HL-60 (cell line): ENCODE data around the gene GSK3A.

Experiments
- GABPA ChIP-seq: IDR thresholded peaks from 2 replicates; pipeline ENCODE4 v1.6.1; 2012; ENCODE audit warnings: low read depth
- POLR2AphosphoS5 ChIP-seq: IDR thresholded peaks from 2 replicates; pipeline ENCODE4 v1.6.1; 2012; ENCODE audit warnings: low read depth
- SPI1 ChIP-seq: IDR thresholded peaks from 2 replicates; pipeline ENCODE4 v1.6.1; 2012; ENCODE audit warnings: low read depth, mild to moderate bottlenecking, borderline replicate concordance
- TF ChIP-seq, protein P1 (sequence below): IDR thresholded peaks from one replicate; pipeline ENCODE4 v1.5.1; 2011; ENCODE audit warnings: low read length, control low read depth, inconsistent platforms; ENCODE audit not compliant: insufficient read depth

DNA sequence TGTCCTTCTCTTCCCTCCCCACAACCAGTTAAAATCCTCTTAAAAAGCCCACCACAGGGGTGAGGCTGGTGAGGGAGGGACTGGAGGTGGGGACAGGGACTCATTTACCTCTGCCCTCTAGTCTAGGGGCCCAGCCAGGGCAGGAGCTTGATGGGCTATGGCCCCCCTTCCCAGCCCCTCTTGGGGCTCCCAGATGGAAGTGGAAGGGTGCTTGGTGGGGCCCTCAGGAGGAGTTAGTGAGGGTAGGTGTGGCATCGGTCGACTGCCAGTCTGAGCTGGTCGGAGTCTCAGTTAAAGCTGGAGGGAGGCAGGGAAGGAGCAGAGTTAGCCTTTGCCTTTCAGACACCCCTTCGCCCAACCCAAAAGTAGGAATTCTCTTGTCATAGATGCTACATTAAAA is 11.8 kb downstream of the GSK3A start:
- TF ChIP-seq, protein P1, sequence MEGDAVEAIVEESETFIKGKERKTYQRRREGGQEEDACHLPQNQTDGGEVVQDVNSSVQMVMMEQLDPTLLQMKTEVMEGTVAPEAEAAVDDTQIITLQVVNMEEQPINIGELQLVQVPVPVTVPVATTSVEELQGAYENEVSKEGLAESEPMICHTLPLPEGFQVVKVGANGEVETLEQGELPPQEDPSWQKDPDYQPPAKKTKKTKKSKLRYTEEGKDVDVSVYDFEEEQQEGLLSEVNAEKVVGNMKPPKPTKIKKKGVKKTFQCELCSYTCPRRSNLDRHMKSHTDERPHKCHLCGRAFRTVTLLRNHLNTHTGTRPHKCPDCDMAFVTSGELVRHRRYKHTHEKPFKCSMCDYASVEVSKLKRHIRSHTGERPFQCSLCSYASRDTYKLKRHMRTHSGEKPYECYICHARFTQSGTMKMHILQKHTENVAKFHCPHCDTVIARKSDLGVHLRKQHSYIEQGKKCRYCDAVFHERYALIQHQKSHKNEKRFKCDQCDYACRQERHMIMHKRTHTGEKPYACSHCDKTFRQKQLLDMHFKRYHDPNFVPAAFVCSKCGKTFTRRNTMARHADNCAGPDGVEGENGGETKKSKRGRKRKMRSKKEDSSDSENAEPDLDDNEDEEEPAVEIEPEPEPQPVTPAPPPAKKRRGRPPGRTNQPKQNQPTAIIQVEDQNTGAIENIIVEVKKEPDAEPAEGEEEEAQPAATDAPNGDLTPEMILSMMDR = no peak
- TF ChIP-seq SPI1 (no peak), POLR2AphosphoS5 (no peak; the same call in none of the 2 replicates), GABPA (no peak)
